HL-60 (cell line): ENCODE measurements around the gene NR2F1.

ENCODE experiments used
- DNase-seq, 2 experiments: peaks; one replicate each; pipeline ENCODE4 v3.0.0-alpha.2; 2010 to 2020; ENCODE audit warnings: low read depth in 1 of 2, low spot score in 1 of 2
- H3K27ac ChIP-seq: fragments of 250-450 bp; sonication (Bioruptor Pico); replicated peaks from 2 replicates; pipeline ENCODE4 v1.5.1; 2020; ENCODE audit warnings: mild to moderate bottlenecking, moderate library complexity
- H3K27me3 ChIP-seq: fragments of 250-450 bp; sonication (Bioruptor Pico); 2 replicates; pipeline ENCODE4 v1.5.1; 2021; ENCODE audit warnings: mild to moderate bottlenecking, moderate library complexity; ENCODE audit not compliant: insufficient read depth, poor library complexity, severe bottlenecking
- H3K4me3 ChIP-seq: replicated peaks from 2 replicates; pipeline ENCODE4 v1.5.1; 2011; ENCODE audit warnings: mild to moderate bottlenecking, control low read depth, low read length; ENCODE audit not compliant: insufficient read depth
- CTCF ChIP-seq: IDR thresholded peaks from one replicate; pipeline ENCODE4 v1.5.1; 2011; ENCODE audit warnings: low read length, control low read depth, inconsistent platforms; ENCODE audit not compliant: insufficient read depth
- GABPA ChIP-seq: IDR thresholded peaks from 2 replicates; pipeline ENCODE4 v1.6.1; 2012; ENCODE audit warnings: low read depth
- POLR2AphosphoS5 ChIP-seq: IDR thresholded peaks from 2 replicates; pipeline ENCODE4 v1.6.1; 2012; ENCODE audit warnings: low read depth
- REST ChIP-seq: IDR thresholded peaks from 2 replicates; pipeline ENCODE4 v1.6.1; 2012; ENCODE audit warnings: low read depth; ENCODE audit not compliant: insufficient replicate concordance
- SPI1 ChIP-seq: IDR thresholded peaks from 2 replicates; pipeline ENCODE4 v1.6.1; 2012; ENCODE audit warnings: low read depth, mild to moderate bottlenecking, borderline replicate concordance

The NR2F1 gene

GRCh38 chr5:93570294-93571113, 12.5 kb upstream of the NR2F1 start:
- Histone ChIP-seq H3K27me3 (peaks cover 22% of the 10 kb centered on the region), H3K4me3 (no peak overlapping the region; the same call in 1 of the 2 replicates), H3K27ac (no peak overlapping the region)
- DNase-seq, result no peak
- TF ChIP-seq GABPA (no peak), REST (no peak), POLR2AphosphoS5 (no peak), CTCF (no peak), SPI1 (no peak)

GRCh38 chr5:93571114-93571949, 11.7 kb upstream of the NR2F1 start:
- no peak overlapping the region for H3K27ac ChIP-seq
- no peak for DNase-seq
- peaks cover 22% of the 10 kb centered on the region for H3K27me3 ChIP-seq
- no peak for TF ChIP-seq CTCF
- no peak for TF ChIP-seq REST
- no peak for TF ChIP-seq GABPA
- TF ChIP-seq POLR2AphosphoS5, result no peak
- TF ChIP-seq SPI1, result no peak
- H3K4me3 ChIP-seq, result no peak overlapping the region

- no peak overlapping the region for H3K4me3 ChIP-seq
- TF ChIP-seq POLR2AphosphoS5 (no peak), CTCF (no peak), GABPA (no peak), REST (no peak), SPI1 (no peak)
- H3K27ac ChIP-seq, result no peak overlapping the region
- peaks cover 22% of the 10 kb centered on the region for H3K27me3 ChIP-seq
- DNase-seq, result no peak
These were observed 10.9 kb upstream of the NR2F1 start for GRCh38 chr5:93572101-93572607.
